Measurements from ENCODE around the gene FBXO42.
A peak's percentile ranks its signal among the peaks of the same experiment; 100 is the strongest.

FBXO42 gene

DNA sequence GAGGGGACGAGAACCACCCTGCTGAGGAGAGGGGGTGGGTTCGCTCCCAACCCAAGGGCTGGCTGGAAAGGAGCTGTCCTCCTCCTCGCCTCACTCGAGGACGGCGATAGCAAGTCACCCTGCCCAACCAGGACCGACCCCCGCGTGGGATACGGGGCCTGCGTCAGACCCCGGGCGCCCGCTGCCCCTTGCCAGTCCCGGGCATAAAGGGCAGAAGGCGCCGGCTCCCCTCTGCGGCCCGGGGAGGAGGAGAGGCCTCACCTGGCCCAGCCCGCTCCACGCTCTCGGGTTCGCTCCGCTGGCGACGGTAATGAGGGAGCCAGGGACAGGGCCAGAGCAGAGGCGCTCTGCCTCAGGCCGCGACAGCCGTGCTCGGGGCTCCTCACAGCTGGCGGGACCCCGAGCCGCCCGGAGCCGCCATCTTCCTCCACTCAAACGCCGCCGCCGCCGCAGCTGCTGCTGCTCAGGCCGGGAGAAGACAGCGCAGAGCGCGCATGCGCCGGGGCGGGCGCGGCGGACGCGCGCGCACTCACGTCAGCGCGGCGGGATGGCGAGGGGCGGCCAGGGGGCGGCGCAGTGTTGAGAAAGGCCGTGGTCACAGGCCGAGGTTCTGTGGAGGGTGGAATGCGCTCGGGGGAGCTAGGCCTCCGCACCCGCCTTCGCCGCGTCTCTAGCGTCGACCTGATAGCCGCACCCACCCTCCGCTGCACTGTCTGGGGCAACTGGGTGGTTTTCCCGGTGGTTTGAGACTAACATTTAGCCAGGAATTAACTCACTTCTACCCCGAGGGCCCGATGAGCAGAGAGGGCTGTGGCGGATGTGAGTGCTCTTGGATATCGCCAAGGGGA lies at the start of gene FBXO42:
FBXO42 (minus strand) TSS at position 487 of the 848 bp plus-strand sequence. CDS start 37,062 bp downstream, outside the sequence.
- peak; percentile 81 to 86 for DNase-seq (ENCODE audit: low read depth in 2 of 2)

GRCh38 chr1:16398371-16398953 lies 46.2 kb upstream of the FBXO42 start:
- DNase-seq (ENCODE audit: low read depth in 2 of 2) = no peak

- no peak for DNase-seq (ENCODE audit: low read depth in 2 of 2)
These were observed 44.8 kb upstream of the FBXO42 start for GRCh38 chr1:16397120-16397519.

DNA sequence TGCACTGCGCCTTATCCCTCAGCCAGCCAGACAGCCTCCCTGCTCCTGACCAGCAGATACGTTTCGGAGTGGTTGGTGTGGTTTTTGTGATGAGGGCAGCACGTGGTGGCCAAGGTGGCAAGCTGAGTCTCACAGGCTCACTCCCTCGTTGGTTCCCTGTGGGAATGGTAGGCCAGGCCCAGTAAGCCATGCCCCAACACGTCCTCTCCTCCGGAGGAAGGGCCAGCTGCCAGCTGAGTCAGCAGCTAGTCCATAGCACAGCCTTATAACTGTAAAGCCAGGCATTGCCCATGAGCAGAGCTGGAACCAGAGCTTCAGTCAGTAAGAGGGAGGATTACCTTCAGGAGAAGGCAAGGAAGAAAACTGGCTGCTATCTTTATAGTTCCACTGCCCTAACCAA lies 44.3 kb upstream of the FBXO42 start:
- DNase-seq (ENCODE audit: low read depth in 2 of 2) = no peak

DNA sequence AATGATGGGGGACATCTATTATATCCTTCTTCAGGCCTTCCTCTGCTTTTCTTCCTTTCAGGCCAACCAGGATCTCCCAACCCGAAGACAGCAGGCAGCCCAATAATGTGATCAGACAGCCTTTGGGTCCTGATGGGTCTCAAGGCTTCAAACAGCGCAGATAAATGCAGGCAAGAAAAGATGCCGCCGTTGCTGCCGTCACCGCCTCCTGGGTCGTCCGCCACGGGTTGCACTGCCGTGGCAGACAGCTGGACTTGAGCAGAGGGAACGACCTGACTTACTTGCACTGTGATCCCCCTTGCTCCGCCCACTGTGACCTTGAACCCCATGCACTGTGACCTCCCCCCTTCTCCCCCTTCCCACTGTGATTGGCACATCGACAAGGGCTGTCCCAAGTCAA lies 42.7 kb upstream of the FBXO42 start:
- DNase-seq (ENCODE audit: low read depth in 2 of 2) = no peak

DNA sequence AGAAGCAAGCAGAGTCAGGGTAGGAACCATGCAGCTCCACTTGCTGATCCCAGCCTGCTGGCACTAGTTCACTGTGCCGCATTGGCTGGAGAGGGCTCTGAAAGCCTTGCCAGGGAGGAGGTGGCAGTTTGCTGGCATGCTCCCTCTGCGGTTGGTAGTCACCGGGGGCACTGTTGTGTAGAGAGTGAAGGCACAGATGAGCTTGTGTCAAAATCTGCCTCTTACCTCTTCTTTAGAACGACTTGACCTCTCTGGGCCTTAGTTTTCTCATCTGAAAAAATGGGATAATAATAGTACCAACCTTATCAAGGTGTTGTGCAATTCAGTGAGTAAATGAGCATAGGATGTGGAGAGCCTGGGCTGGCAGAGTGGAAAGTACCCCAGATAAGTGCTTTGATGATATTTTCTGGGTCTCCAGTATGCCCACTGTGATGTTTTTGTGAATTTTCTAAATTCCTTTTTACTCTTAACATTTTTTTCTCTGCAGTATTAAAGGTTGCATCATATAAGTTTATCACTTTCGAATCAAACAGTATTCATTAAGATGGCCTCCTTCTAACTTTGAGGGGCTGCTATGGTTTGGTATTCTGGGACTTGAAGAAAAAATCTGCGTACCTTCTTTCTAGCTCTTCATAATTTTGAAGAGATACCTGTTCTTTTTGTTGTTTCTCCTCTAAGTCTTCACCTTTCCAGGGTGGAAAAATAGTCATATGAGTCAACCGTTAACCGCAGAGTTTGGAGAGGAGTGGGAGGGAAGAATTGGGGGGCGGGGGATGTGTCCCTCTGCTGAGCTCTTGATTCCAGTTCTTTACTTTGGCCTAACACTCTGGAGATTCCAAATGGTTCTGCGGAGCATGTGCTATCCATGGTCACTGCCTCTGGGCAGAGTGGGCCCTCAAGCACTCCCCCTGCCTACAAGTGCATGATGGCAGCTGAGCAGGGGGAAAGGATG lies 41.6 kb upstream of the FBXO42 start:
- DNase-seq (ENCODE audit: low read depth in 2 of 2) = no peak

DNA sequence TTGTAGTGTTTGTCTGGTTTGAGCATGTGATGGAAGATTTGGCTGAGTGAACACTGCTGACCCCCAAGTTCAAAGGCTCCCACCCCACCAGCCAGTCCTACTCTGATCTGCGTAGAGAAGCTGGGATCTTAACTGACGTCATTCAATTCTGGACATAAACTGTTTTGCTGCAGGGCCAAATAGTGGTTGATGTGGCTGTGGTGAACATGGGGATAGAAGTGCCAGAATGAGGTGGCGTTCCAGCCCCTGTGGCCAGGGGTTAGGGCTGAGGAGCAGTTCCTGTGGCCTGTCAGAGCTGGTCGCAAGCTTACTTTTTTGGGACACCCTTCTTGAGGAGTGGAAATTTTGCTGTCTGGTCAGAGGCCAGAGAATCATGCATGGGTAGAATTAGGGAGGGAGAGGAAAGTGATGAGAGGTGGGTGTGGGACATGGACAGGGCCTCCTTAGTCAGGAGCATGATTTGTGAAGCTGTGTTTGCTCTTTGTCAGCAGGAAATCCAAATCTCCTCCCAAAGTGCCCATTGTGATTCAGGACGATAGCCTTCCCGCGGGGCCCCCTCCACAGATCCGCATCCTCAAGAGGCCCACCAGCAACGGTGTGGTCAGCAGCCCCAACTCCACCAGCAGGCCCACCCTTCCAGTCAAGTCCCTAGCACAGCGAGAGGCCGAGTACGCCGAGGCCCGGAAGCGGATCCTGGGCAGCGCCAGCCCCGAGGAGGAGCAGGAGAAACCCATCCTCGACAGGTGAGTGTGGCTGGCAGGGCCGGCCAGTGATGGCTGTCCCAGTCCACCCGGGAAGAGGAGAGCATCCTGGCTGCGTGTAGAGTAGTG lies 40.7 kb upstream of the FBXO42 start:
- DNase-seq (ENCODE audit: low read depth in 2 of 2) = no peak

DNA sequence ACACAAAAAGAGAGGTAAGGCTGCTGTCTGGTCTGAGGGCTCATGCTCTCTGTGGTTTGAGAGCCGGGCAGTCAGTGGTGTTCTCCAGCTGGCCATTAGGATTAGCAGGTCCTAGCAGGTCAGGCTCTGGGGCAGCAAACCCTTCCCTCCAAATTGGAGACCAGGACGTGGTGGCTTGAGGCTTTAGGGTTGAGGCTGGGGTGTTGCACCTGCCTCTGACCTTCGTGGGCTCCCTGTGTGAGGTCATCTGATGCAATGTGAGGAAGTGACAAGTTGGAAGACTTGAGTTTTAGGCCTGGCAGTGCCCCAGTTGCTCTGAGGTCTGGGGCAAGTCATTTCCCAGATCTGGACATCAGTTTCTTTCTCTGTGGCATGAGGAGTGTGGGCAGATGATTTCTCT lies 39.1 kb upstream of the FBXO42 start:
- no peak for DNase-seq (ENCODE audit: low read depth in 2 of 2)

DNA sequence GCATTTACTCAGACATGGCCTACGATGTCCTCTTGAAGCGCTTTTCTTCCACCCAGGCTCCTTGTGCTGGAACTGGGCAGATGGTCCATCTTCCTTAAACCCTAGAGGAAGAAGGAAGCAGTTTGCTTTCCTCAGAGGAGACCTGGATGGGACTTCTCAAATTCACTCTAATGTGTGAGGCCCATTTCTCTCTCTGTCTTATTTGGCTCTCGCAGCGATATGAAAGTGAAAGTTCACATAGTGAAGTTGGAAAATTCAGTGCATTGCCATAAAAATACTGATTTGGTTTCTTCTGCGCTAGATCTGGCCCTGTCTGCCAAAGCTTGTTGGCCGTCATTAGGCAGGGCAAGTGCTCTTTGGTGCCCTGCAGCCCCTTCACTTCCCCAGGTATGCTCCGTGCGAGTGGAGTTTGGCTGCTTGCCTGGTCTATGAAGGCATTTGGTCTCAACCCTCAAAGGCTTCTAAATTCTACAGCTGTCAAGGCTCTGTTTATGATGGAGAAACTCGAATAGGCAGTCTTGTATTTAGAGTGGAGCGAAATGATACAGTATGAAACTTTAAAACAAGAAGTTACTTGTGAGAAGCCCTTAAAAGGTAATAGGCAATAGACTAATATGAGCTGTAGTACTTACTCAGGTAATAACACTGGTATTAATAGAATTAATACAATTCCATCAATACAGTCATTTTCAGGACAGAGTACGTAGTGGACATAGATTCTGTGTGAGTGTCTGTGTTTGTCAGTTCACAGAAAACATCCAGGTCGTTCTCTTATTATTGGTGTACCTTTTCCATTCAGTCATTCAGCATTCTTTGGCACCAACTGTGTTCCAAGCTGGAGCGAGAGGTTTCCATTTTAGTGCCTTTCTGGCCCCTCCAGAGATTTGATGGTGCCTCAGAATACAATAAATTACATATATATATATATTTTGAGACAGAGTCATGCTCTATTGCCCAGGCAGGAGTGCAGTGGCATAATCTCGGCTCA lies 35.2 kb upstream of the FBXO42 start:
- DNase-seq (ENCODE audit: low read depth in 2 of 2) = no peak

DNA sequence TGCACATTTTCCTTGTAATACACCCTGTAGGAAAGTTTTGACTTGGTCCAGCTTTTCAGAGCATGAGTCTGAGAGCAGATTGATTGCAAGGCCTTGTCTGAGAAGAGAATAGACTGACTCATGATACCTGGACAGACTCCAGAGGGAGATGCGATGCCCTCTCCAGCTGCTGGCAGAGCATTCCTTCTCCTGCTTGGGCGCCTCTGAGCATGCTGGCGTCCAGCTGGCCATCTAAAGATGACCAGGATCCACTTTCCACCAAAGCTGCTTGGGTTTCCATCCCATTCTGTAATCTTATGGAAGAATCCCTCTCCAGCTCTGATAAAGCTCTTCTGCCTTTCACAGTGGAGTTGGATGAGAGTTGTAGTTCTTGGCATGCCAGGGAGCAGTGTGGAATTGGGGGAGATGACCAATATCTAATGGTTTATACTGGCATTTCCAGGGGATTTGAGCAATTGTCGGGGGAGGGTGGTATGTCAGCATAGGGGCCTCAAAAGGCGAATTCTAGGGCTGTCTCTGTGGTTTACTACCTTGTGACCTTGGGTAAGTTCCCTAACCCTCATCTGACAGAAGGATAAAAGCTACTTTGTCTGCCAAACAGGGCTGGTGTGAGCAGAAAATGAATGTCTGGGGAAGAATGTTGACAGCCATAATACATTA lies 34.3 kb upstream of the FBXO42 start:
- DNase-seq (ENCODE audit: low read depth in 2 of 2) = no peak

- DNase-seq (ENCODE audit: low read depth in 2 of 2) = no peak
These were observed 33.6 kb upstream of the FBXO42 start for GRCh38 chr1:16385659-16386453.

GRCh38 chr1:16383888-16384287 lies 31.6 kb upstream of the FBXO42 start:
- DNase-seq (ENCODE audit: low read depth in 2 of 2) = no peak

DNA sequence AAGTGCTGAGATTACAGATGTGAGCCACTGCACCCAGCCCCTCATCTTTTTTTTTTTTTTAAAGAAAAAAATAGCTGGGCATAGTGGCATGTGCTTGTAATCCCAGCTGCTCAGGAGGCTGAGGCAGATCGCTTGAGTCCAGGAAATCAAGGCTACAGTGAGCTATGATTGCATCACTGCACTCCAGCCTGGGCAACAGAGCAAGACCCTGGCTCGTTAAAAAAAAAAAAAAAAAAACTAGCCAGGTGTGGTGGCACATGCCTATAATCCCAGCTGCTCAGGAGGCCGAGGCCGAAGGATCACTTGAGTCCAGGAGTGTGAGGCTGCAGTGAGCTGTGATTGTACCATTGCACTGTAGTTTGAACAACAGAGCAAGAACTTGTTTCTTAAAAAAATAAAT lies 28.6 kb upstream of the FBXO42 start:
- no peak for DNase-seq (ENCODE audit: low read depth in 2 of 2)

- DNase-seq (ENCODE audit: low read depth in 2 of 2) = no peak
These were observed 26.2 kb upstream of the FBXO42 start for GRCh38 chr1:16378443-16378842.

DNA sequence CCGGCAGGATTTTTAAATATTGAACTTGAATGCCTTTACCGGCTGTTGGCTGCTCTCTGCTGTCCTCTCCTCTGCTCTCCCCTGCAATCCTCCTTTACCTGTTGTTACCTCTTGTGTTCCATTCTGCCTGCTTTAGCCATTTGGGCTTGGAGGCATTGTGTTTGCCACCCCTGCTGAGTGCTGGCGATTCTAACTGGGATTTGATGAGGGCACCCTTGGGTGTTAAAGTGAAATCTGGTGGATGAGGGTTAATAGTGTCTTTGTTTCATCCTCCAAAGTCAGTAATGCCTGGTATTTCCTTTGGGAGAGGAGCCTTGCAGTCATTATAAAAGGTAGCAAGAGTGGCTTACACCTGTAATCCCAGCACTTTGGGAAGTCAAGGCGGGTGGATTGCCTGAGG lies 24.7 kb upstream of the FBXO42 start:
- no peak for DNase-seq (ENCODE audit: low read depth in 2 of 2)

DNA sequence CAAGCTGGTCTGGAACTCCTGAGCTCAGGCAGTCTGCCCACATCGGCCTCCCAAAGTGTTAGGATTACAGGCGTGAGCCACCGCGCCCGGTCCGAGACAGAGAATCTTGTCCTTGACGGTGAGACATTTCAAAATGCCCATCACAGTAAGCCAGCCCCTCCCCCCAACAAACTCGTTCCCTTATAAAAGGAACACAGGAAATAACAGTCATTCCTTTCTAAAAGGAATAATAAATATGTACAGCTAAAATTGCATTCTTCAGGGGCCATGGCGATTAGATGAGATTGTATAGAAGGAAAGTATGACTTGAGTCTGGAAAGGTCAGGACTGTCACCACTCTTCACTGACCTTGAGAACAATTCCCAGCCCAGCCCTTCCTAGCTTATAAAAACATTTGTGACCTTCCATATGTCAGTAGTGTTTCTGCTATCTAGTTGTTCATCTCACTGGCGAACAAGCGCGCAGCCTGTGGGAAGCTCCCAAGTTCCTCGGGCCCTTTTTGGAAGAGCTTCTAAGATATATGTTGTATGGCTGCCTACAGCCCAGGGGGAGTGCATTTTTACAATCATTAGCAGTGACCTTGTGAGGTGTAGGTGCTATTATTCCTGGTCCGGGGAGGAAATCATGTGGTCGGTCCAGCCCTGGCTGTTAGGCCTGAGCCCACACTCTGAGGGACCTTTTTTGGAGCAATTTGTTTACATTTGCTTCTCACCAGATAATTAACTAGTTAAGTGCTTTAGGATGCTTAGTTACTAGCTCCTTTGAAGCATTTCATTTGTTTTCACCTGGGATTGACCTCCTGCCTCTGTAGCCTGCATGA lies 23.5 kb upstream of the FBXO42 start:
- DNase-seq (ENCODE audit: low read depth in 2 of 2) = no peak

DNA sequence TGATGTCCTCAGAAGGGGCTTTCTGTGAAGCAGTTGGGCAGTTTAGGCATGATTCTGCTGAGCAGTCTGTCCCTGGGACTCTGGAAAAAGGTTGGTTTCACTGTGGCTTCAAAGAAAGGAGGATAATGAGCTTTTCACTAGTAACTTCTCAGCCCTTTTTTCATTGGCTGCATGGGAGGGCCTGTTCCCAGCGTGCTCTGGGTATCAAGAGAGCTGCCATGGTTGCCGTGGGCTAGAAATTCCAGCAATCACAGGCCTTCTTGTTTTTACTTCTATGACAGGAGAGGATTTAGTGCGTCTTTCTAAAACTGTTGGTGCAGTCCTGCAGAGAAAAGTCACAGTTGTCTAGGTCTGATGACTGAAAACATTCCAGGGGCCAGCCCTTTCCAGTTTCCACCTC lies 22.0 kb upstream of the FBXO42 start:
- no peak for DNase-seq (ENCODE audit: low read depth in 2 of 2)

All from stimulated activated CD4-positive, alpha-beta T cell treated with anti-CD3 and anti-CD28 coated beads, Interleukin-15, amount 100 ng/mL, for 48 hours (primary cell).